ENCODE results near the gene CARD6.
"Not testable (repeated sequence)": the region's sequence is repeated elsewhere in the genome, so short reads cannot be mapped to it uniquely, and the experiment has no call there.

The CARD6 gene

DNA sequence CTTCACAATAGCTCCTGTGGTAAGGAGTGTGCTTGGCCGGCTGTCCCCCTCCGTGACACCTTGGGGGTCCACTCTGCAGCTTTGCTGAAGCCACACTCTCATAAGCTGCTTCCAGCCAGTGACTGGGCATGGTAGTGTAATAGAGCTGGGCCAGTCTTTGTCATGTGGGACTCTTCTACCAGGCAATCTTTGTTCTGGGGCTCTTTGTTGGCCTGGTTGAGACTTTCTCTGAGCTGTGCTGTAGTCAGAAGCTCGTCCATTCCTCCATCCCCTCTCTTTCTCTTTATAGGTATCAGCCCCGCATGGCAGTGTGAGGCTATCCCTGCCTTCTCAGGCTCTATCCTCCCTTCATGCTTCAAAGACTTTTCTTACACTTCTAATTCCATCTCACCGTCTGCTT is 25.7 kb downstream of the CARD6 start:
- no peak overlapping the region for H3K27ac ChIP-seq (ENCODE audit: poor library complexity, severe bottlenecking)
- H3K9me3 ChIP-seq (ENCODE audit: severe bottlenecking), result no peaks in the 10 kb centered on the region
- no peaks in the 10 kb centered on the region for H3K27me3 ChIP-seq (ENCODE audit: insufficient read depth, poor library complexity, severe bottlenecking)
- H3K4me1 ChIP-seq (ENCODE audit: insufficient read depth, poor library complexity, severe bottlenecking), result no peaks in the 10 kb centered on the region
- no peak for ATAC-seq (ENCODE audit: low read depth)
- H3K36me3 ChIP-seq (ENCODE audit: low read depth), result no peaks in the 10 kb centered on the region
- no peak overlapping the region for H3K4me3 ChIP-seq (ENCODE audit: severe bottlenecking)
- no peak for DNase-seq (ENCODE audit: low spot score)
- TF ChIP-seq, protein P1, sequence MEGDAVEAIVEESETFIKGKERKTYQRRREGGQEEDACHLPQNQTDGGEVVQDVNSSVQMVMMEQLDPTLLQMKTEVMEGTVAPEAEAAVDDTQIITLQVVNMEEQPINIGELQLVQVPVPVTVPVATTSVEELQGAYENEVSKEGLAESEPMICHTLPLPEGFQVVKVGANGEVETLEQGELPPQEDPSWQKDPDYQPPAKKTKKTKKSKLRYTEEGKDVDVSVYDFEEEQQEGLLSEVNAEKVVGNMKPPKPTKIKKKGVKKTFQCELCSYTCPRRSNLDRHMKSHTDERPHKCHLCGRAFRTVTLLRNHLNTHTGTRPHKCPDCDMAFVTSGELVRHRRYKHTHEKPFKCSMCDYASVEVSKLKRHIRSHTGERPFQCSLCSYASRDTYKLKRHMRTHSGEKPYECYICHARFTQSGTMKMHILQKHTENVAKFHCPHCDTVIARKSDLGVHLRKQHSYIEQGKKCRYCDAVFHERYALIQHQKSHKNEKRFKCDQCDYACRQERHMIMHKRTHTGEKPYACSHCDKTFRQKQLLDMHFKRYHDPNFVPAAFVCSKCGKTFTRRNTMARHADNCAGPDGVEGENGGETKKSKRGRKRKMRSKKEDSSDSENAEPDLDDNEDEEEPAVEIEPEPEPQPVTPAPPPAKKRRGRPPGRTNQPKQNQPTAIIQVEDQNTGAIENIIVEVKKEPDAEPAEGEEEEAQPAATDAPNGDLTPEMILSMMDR (IDR thresholded peaks at IDR 0.05; ENCODE audit: poor library complexity, severe bottlenecking), result no peak

DNA sequence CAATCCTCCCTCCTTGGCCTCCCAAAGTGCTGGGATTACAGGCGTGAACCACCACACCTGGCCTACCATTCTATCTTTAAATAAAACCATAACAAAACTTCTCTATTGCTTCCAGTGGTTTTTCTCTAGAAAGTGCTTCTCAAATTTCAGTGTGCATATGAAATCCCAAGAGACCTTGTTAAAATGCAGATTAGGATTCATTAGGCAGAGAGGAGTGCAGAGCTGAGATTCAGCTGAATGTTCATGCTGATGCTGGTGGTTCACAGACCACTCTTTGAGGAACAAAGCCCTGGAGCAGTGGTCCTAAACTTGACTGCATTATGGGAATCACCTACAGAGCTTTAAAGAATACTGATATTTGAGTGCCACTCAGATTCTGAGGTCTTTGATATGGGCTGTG is 28.2 kb downstream of the CARD6 start:
- DNase-seq (ENCODE audit: low spot score) (no peak), ATAC-seq (ENCODE audit: low read depth) (no peak)
- Histone ChIP-seq H3K4me3 (ENCODE audit: severe bottlenecking) (no peak overlapping the region), H3K4me1 (ENCODE audit: insufficient read depth, poor library complexity, severe bottlenecking) (no peaks in the 10 kb centered on the region), H3K27me3 (ENCODE audit: insufficient read depth, poor library complexity, severe bottlenecking) (no peaks in the 10 kb centered on the region), H3K36me3 (ENCODE audit: low read depth) (no peaks in the 10 kb centered on the region), H3K9me3 (ENCODE audit: severe bottlenecking) (no peaks in the 10 kb centered on the region), H3K27ac (ENCODE audit: poor library complexity, severe bottlenecking) (no peak overlapping the region)
- TF ChIP-seq, protein P1 (IDR thresholded peaks at IDR 0.05; ENCODE audit: poor library complexity, severe bottlenecking), result no peak

DNA sequence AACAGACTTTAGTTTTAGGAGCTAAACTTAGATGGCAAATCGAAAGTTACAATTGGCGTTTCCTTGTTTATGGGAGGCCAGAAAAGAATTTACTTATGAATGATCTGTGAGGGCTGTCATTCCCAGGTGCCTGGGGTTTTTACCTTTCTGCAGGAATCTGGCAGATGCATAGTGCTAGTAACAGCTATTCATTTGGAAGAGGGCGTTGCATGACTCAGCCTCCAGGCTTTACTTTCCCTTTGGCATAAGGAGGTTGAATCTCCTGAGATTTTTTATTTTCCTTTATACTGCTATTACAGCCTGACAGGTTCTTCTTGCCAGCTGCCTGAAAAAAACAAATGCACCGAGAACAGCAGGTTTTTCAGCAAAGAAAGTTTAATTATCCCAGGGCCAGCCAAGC is 30.0 kb downstream of the CARD6 start:
- TF ChIP-seq, protein P1 (IDR thresholded peaks at IDR 0.05; ENCODE audit: poor library complexity, severe bottlenecking), result no peak
- ATAC-seq (ENCODE audit: low read depth) (peak; percentile 86), DNase-seq (ENCODE audit: low spot score) (no peak)
- Histone ChIP-seq H3K4me3 (ENCODE audit: severe bottlenecking) (no peak overlapping the region), H3K4me1 (ENCODE audit: insufficient read depth, poor library complexity, severe bottlenecking) (no peaks in the 10 kb centered on the region), H3K27ac (ENCODE audit: poor library complexity, severe bottlenecking) (no peak overlapping the region), H3K27me3 (ENCODE audit: insufficient read depth, poor library complexity, severe bottlenecking) (no peaks in the 10 kb centered on the region), H3K9me3 (ENCODE audit: severe bottlenecking) (no peaks in the 10 kb centered on the region), H3K36me3 (ENCODE audit: low read depth) (no peaks in the 10 kb centered on the region)

DNA sequence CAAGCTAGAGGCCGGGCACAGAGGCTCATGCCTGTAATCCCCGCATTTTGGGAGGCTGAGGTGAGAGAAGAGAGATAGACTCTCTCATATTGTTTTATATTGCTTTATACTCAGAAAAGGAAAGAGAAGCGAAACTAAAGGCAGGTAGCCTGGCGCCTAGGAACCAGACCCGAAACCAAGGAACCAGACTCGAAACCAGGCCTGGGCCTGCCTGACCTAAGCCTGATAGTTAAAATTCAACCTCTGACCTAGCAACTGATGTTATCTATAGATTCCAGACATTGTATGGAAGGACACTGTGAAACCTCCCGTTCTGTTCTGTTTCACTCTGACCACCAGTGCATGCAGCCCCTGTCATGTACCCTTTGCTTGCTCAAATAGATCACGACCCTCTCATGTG is 31.1 kb downstream of the CARD6 start:
- H3K36me3 ChIP-seq (ENCODE audit: low read depth); H3K27ac ChIP-seq (ENCODE audit: poor library complexity, severe bottlenecking); ATAC-seq (ENCODE audit: low read depth); H3K27me3 ChIP-seq (ENCODE audit: insufficient read depth, poor library complexity, severe bottlenecking); H3K4me1 ChIP-seq (ENCODE audit: insufficient read depth, poor library complexity, severe bottlenecking); H3K9me3 ChIP-seq (ENCODE audit: severe bottlenecking); H3K4me3 ChIP-seq (ENCODE audit: severe bottlenecking); DNase-seq (ENCODE audit: low spot score): not testable (repeated sequence)

DNA sequence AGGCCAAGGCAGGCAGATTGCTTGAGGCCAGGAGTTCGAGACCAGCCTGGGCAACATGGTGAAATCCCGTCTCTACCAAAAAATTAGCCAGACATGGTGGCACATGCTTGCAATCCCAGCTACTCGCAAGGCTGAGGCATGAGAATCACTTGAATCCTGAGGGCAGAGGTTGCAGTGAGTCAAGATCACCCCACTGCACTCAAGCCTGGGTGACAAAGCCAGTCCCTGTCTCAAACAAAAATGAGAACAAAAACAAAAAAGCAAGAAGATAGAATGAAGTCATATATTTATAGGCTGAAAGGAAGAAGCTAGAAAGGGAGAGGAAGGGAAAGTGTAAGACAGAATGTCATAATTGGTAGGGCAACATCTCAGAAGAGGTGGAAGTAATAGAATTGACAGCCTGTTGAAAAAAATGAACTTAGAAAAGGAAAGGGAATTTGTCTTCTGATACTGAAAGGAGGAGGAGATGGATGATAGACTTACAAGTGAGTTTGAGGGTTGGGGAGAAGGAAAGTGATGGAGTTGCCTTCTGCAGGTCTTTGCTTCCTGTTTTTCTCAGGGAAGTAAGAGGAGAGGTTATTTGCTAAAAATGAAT is 32.2 kb downstream of the CARD6 start:
- Histone ChIP-seq H3K9me3 (ENCODE audit: severe bottlenecking) (peaks cover 8% of the 10 kb centered on the region), H3K4me3 (ENCODE audit: severe bottlenecking) (no peak overlapping the region), H3K27me3 (ENCODE audit: insufficient read depth, poor library complexity, severe bottlenecking) (no peaks in the 10 kb centered on the region), H3K4me1 (ENCODE audit: insufficient read depth, poor library complexity, severe bottlenecking) (no peaks in the 10 kb centered on the region), H3K27ac (ENCODE audit: poor library complexity, severe bottlenecking) (no peak overlapping the region), H3K36me3 (ENCODE audit: low read depth) (no peaks in the 10 kb centered on the region)
- TF ChIP-seq, protein P1 (IDR thresholded peaks at IDR 0.05; ENCODE audit: poor library complexity, severe bottlenecking), result no peak
- ATAC-seq (ENCODE audit: low read depth), result no peak
- no peak for DNase-seq (ENCODE audit: low spot score)

Measured in RWPE2 (cell line).